Gastrocnemius medialis (tissue), 4 donors: Measurements from ENCODE around the gene TMSB10.

Source experiments
- CTCF ChIP-seq, 5 experiments: fragments of 450-650 bp in 3 of 5; fragments of 200-600 bp in 2 of 5; sonication (generic) in 2 of 5; IDR thresholded peaks in 4 of 5; conservative IDR thresholded peaks in 1 of 5; 1 replicate in 4 of 5; 2 replicates in 1 of 5; pipeline ENCODE4 v1.5.1; 2016 to 2019; ENCODE audit warnings: antibody characterized with exemption in 5 of 5, mild to moderate bottlenecking in 3 of 5, moderate library complexity in 3 of 5
- POLR2A ChIP-seq, 2 donors: fragments of 450-650 bp; IDR thresholded peaks; one replicate each; pipeline ENCODE4 v1.6.1; 2017; ENCODE audit warnings: antibody characterized with exemption in 2 of 2, mild to moderate bottlenecking in 2 of 2, moderate library complexity in 2 of 2

GRCh38 chr2:84876369-84876768 lies 29.1 kb upstream of the TMSB10 start:
- no peak for TF ChIP-seq CTCF (IDR thresholded peaks at IDR 0.05 in 4 of 5, conservative IDR thresholded peaks at IDR 0.05 in 1 of 5)
- no peak for TF ChIP-seq POLR2A (IDR thresholded peaks at IDR 0.05)
